Measurements from ENCODE around the gene KCTD15. TPM values are rescaled to one million over a fixed set of nuclear protein-coding genes. Genes with fewer than 3 reads are reported as not detected.

Gene KCTD15
- total RNA-seq, 1 donor from 2014 or later: 86.8 TPM

- Mint-ChIP-seq H3K27ac (ENCODE audit: unreplicated experiment) (no peak overlapping the region), H3K27me3 (ENCODE audit: unreplicated experiment) (peaks cover 6% of the 10 kb centered on the region), H3K36me3 (ENCODE audit: unreplicated experiment) (no peaks in the 10 kb centered on the region), H3K9me3 (ENCODE audit: unreplicated experiment) (no peaks in the 10 kb centered on the region), H3K4me1 (ENCODE audit: unreplicated experiment) (no peaks in the 10 kb centered on the region), H3K4me3 (ENCODE audit: unreplicated experiment) (no peak overlapping the region)
- TF ChIP-seq CTCF (IDR thresholded peaks at IDR 0.05): no peak
- DNase-seq (ENCODE audit: extremely low spot score, unreplicated experiment): no peak
Measured at GRCh38 chr19:33772102-33772857, 24.4 kb upstream of the KCTD15 start.

- Mint-ChIP-seq H3K9me3 (ENCODE audit: unreplicated experiment) (no peaks in the 10 kb centered on the region), H3K27ac (ENCODE audit: unreplicated experiment) (no peak overlapping the region), H3K27me3 (ENCODE audit: unreplicated experiment) (peaks cover 6% of the 10 kb centered on the region), H3K4me1 (ENCODE audit: unreplicated experiment) (no peaks in the 10 kb centered on the region), H3K36me3 (ENCODE audit: unreplicated experiment) (no peaks in the 10 kb centered on the region), H3K4me3 (ENCODE audit: unreplicated experiment) (no peak overlapping the region)
- TF ChIP-seq CTCF (IDR thresholded peaks at IDR 0.05): no peak
- no peak for DNase-seq (ENCODE audit: extremely low spot score, unreplicated experiment)
Measured at GRCh38 chr19:33772858-33773180, 23.9 kb upstream of the KCTD15 start.

- no peak overlapping the region for H3K27ac Mint-ChIP-seq (ENCODE audit: unreplicated experiment)
- H3K36me3 Mint-ChIP-seq (ENCODE audit: unreplicated experiment): no peaks in the 10 kb centered on the region
- peaks cover 11% of the 10 kb centered on the region for H3K27me3 Mint-ChIP-seq (ENCODE audit: unreplicated experiment)
- DNase-seq (ENCODE audit: extremely low spot score, unreplicated experiment): no peak
- no peak overlapping the region for H3K4me3 Mint-ChIP-seq (ENCODE audit: unreplicated experiment)
- H3K9me3 Mint-ChIP-seq (ENCODE audit: unreplicated experiment): no peaks in the 10 kb centered on the region
- peaks cover 5% of the 10 kb centered on the region for H3K4me1 Mint-ChIP-seq (ENCODE audit: unreplicated experiment)
- TF ChIP-seq CTCF (IDR thresholded peaks at IDR 0.05): no peak
Measured at GRCh38 chr19:33773704-33774624, 22.7 kb upstream of the KCTD15 start.

GRCh38 chr19:33774751-33775150, 21.9 kb upstream of the KCTD15 start:
- Mint-ChIP-seq H3K4me3 (ENCODE audit: unreplicated experiment) (no peak overlapping the region), H3K36me3 (ENCODE audit: unreplicated experiment) (no peaks in the 10 kb centered on the region), H3K27me3 (ENCODE audit: unreplicated experiment) (peaks cover 11% of the 10 kb centered on the region), H3K9me3 (ENCODE audit: unreplicated experiment) (no peaks in the 10 kb centered on the region), H3K4me1 (ENCODE audit: unreplicated experiment) (peaks cover 6% of the 10 kb centered on the region), H3K27ac (ENCODE audit: unreplicated experiment) (no peak overlapping the region)
- TF ChIP-seq CTCF (IDR thresholded peaks at IDR 0.05): no peak
- no peak for DNase-seq (ENCODE audit: extremely low spot score, unreplicated experiment)

Data from osteocyte (in vitro differentiated cells).